Measurements from ENCODE around the gene ZDHHC20.

DNA sequence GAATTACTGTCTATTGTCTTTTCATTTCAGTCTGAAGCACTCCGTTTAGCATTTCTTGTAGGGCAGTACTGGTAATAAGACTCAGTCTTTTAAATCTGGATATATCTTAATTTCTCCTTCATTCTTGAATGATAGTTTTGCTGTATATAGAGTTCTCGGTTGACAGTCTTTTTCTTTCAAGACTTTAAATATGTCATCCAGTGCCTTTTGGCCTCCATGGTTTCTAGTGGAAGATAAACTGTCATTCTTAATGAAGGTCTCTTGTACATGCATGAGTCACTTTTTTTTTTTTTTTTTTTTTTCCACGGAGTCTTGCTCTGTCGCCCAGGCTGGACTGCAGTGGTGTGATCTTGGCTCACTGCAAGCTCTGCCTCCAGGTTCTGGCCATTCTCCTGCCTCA, 27.2 kb upstream of the ZDHHC20 start:
- TF ChIP-seq, protein P1, sequence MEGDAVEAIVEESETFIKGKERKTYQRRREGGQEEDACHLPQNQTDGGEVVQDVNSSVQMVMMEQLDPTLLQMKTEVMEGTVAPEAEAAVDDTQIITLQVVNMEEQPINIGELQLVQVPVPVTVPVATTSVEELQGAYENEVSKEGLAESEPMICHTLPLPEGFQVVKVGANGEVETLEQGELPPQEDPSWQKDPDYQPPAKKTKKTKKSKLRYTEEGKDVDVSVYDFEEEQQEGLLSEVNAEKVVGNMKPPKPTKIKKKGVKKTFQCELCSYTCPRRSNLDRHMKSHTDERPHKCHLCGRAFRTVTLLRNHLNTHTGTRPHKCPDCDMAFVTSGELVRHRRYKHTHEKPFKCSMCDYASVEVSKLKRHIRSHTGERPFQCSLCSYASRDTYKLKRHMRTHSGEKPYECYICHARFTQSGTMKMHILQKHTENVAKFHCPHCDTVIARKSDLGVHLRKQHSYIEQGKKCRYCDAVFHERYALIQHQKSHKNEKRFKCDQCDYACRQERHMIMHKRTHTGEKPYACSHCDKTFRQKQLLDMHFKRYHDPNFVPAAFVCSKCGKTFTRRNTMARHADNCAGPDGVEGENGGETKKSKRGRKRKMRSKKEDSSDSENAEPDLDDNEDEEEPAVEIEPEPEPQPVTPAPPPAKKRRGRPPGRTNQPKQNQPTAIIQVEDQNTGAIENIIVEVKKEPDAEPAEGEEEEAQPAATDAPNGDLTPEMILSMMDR (IDR thresholded peaks at IDR 0.05; ENCODE audit: low read depth, low read length) = no peak
- no peak for TF ChIP-seq EZH2phosphoT487 (IDR thresholded peaks at IDR 0.05; ENCODE audit: low read depth)

Measured in OCI-LY3 (cell line).